Left renal pelvis (tissue), 4 donors: ENCODE measurements around the gene CHMP6. TPM values are rescaled to one million over a fixed set of nuclear protein-coding genes. Genes with fewer than 3 reads are reported as not detected.

Experiments used
- DNase-seq, 4 donors: peaks; one replicate each; pipeline ENCODE4 v3.0.0-alpha.2; 2013; ENCODE audit warnings: low read depth in 4 of 4, low spot score in 3 of 4
- polyA plus RNA-seq, 4 donors: library from polyadenylated mRNA; unstranded; fragments of 120-200 nt; gene quantifications; one replicate each; pipeline ENCODE4 v1.2.1, GENCODE V29; 2013; ENCODE audit not compliant: insufficient read length in 4 of 4

CHMP6 gene
- polyA plus RNA-seq, 4 donors: 26.5 to 29.1 (median 27.8) TPM

DNA sequence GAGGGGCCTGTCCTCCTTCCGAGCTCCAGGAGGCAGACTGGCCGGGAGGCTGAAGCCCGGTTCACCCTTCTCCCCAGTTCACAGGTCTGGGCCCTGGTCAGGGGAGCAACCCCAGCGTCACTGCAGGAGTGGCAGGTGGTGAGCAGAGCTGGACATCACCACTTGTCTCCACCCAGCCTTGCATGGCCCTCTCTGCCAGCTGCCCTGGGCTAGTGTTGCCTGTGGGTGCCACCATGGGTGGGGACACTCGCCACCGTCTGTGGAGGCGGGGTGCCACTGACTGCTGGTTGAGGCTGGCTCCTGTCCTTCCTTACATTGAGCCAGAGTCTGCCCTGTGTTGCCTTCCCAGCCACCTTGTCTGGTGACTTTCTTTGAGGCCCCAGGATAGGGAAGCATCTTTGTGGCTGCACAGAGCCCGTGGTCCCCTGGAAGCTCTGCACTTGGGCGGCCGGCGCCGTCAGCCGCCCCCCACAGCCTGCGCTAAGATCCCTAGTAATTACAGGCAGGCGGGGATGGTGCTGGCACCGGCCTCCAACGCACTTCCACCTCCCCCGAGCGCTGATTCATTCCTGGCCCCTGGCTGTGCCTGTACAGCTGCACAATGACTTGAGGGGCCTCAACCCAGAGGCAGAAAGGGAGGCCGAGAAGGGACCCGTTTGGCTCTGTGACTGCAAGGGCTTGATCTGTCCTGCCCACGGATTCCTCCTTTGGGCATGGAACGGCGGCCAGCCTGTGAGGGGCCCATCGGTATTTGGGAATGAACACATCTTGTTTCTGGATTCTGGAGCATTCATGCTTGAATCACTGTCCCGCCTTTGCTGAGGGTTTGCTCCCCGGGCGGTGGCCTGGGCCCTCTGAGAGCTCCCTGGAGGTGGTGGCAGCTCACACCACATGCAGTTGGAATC, 48.5 kb downstream of the CHMP6 start:
- no peak for DNase-seq

DNA sequence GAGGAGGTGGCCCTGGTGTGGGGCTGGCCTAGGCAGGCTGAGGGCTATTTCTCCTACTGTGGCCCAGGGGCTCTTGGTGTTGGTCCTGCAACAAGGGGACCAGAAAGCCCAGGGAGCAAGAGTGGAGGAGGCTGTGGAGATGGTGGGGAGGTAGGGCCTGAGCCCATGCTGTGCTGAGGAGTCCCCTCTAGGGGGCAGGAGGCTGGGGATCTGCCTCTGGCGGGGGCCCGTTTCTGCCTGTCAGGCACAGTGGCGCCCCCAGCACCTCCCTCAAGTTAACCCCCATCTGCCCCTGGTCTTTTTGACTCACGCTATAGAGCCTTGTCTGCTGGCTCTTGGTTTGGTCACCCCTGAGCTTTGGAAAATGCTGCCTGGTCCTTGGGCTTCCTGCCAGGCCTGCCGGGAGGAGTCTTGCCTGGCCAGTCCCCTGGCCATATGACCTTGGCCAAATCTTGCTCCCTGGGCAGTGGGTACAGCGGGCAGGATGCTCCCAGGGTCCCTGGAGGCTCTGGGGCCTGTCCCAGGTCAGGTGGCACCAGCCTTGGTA, 49.2 kb downstream of the CHMP6 start:
- no peak for DNase-seq

DNA sequence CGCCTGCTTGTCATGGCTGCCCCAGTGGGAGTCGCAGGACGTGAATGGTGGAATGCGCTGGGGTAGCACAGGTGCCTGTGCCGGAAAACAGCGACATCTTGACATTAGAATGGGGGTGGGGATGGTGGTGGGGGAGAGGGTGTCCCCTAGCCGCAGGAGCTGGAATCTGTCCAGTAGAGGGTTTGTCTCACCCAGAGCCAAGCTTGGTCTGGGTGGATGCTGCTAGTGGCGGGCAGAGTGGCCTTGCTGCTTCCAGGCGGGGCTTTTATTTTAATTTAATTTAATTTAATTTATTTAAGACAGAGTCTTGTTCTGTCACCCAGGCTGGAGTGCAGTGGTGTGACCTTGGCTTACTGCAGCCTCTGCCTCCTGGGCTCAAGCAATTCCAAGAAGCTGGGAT, 51.0 kb downstream of the CHMP6 start:
- no peak for DNase-seq

DNA sequence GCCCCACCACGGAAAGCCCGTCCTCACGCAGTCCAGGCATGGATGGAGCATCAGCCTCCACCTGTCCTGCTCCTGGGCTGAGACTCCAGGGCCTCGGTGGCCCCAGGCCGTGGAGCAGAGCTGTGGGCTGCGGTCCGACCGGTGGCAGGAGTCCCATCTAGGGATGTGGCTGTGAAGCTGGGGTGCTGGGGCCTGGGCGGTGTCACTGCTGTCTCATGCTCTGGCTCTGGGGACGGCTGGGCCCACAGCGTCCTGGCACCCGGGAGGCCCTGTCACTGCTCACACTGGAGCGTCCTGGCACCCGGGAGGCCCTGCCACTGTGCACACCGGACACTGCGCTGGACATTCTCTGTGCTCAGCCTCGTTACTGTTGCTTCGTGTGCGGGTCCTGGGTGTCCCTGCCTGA, 51.7 kb downstream of the CHMP6 start:
- no peak for DNase-seq

DNA sequence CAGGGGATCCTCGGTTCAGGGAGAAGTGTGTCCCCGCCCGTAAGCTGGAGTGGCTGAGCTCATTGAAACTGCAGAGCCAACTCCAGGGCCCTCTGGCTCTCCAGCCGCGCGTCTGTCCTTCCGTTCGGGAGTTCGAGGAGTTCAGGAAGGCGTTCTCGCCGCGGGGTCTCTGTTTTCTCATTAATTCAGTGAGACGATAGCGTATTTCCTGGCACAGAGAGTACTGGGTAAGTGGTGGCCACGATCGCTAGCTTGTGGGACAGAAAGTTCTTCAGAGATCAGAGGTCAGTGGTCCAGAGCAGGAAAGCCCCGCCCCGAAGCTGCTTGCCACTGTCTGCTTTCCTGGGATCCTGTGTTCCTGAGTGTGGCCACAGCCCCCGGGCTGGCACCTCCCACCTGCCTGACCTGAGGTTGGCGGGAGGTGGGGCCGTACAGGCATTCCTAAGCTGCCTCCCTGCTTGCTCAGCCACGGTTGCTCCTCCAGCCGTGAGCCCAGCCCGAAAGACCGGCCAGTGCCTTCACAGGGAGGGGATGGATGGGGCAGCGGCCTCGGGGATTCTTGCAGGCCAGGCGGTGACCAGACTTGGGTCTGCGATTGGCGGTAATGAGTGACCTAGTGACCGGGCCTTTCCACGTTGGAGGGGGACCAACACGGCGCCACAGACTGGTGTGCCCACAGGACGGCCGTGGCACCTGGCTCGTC, 52.2 kb downstream of the CHMP6 start:
- DNase-seq: no peak

DNA sequence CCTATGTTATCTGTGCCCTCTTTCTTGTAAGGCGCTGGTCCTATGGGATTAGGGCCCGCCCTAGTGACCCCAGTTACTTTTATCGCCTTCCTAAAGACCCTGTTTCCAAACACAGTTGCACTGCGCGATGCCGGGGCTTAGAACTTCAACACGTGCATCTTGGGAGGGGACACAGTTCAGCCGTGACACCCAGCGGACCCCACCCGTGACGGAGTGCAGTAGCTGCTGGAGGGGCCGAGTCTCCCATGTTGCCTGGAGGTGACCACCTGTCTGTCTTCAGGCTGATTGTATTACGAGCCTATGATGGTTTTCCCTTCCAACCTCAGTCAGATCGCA, 52.8 kb downstream of the CHMP6 start:
- no peak for DNase-seq

DNA sequence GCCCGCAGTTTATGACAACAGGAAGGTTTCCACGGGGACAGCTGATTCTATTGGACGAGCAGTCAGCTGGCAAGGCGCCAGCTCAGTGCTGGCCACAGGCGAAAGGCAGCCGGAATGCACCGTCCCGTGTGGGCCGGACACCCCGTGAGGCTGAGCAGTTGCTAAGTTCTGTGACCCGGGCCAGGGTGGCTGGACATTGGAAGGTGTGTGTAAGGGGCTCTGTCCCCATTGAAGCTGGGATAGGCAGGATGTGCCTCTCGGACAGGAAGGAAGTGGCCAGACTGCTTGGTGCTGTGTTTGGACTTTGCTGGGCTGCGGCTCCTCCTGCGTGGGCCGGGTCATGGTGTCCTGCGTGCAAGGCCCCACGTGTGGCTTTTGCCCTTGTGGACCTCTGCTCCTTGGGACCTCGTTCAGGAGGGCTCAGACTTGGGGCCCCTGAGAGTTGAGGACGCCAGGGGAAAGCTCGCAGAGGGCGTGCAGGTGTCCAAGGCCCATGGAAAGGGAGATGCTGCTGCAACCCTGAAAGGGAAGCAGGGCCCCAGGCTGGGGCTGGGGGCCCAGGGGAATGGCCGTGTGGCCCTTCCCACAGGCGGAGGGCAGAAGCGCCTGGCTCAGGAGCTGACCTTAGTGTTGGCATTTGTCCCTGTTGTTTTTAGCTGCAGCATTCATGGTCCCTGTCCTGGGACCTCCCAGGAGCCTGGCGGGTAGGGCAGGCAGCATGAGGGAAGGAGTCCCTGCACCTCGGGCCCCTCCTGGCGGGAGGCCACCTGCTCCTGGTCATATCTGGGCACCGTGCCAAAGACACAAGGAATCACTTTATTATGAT, 53.3 kb downstream of the CHMP6 start:
- peak in 3 of 4 donors; percentile 73 to 88 (median 82) for DNase-seq

DNA sequence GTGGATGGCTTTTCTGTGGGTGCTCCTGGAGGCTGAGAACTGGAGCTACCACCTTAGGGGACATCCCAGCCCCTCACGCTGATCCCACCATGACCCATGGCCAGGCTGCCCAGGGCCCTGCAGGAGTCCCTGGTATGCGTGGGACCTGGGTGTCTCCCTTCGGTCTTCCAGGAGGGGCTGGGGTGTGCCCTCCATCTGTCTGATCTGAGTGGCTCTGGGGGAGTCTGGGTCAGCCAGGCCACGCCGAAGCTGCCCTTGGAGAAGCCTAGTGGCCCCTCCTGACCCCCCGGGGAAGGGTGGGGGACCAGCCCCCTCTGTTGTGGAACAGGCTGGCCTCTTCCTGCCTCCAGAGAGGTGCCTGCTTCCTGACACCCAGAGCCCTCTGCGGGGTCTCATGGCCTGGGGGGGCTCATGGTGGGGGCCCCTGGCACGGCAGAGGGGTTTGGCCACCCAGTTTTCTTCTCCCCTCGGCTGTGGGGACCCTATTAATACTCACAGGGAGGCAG, 54.0 kb downstream of the CHMP6 start:
- no peak for DNase-seq

DNA sequence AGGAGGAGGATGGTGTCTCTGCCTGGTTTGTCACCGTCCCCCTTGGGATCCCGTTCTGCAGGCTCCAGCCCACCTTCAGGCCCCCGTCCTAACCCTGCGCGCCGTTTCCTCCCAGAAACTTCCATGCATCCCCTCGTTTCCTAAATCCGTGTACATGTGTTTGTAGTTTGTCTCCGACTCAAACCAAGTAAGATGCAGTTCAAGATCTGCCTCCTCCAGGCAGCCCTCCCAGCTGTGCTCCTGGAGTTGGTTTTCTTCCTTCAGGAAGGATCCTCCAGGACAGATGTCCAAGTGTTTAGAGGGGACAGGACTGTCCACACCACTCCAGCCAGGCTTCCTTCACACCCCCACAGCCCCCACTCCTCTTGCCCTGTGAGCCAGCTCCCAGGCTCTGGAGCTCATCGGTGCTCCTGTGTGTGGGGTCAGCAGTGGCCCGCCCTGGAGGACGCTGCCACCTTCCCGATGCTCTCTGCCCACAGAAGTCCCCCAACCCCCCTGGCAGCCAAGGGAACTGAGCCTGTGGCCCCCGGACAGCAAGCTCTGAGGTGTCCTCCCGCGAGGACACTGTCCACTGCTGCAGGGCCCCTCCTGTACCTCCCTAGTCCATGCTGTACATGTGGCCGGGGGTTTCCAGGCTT, 54.6 kb downstream of the CHMP6 start:
- no peak for DNase-seq

DNA sequence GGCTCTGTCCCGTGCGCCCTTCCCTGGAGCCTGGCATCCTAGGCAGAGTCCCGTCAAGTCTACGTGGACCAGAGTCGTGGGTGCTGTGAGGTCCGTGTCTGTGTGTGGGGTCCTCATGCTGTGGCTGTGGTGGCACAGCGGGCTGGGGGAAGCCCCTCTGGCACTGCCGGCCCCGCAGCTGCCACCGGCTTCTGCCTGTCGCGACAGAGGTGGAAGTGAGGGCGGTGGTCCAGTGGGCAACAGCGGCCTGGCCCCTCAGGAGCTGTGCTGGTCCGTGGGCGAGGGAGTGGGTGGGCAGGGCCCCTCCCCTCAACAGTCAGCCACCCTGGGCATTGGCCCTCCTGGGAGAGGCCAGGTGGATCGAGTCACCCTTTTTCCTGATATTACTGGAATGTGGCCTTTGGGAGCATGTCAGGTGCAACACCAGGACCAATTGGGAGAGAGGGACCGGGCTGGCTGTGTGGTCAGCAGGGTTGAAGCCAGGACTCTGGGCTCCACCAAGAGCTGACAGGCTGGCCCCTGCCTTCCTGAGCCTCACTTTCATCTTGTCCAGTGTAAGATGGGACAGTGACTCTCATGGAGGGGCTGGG, 55.2 kb downstream of the CHMP6 start:
- no peak for DNase-seq

DNA sequence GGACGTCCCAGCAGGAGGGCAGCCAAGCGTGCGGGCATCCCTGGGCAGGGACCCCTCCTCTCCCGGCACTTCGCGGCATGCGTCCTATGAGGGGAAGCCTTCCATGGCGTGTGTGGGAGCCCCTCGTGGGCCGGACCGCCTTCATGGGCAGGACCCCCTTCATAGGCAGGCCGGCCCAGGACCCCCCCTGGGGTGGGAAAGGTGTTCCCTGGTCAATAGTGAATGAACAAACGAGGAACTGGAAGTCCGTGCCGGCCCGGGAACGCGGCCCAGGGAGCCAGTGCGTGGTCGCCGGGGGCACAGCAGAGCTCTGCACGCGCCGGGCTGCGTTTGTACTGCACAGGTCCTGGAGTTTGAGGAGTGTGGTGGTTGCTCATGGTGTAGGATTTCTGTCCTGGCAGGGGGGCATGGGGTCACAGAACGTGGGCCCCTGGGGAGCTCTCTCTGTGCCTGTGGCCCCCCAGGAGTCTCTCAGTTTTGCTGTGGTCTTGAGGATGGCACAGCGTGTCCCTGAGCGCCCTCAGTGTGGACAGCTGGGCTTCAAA, 57.3 kb downstream of the CHMP6 start:
- DNase-seq: no peak

DNA sequence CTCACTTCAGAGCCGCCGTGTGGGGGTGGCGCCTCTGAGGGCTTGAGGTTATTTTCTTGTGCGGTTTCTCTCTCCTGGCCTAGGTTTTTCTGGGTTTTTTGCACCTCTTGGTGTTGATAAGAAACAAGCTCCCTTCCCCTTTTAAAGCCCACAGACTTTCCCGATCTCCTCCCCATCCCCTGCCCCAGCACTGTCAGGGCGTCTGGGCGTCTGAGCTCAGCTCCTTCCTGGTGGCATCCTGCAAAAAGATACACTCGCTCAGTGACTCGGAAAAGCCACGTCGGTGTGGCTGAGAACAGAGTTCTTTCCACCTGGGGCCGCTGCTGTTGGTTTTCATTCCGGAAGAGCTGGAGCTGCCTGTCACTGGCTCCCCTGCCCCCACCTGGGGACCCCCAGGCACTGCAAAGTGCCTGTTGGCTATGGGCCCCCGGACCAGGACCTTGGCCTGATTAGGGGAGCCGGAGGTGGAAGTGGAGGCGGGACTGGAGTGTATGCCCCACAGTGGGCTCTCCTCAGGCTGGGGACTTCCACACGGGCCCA, 57.8 kb downstream of the CHMP6 start:
- no peak for DNase-seq

Other genes starting within 250 kb of the CHMP6 start
- 10 to 100 TPM; 30.8 to 48.7 (median 37.2) TPM for gene BAIAP2, start 43.3 kb downstream of the CHMP6 start, polyA plus RNA-seq
- under 1 TPM in 3 of 4 donors, not detected in 1; 0.27 to 0.39 (median 0.38) TPM for gene PVALEF, start 173.7 kb downstream of the CHMP6 start, polyA plus RNA-seq
- gene AATK, start 174.4 kb downstream of the CHMP6 start, polyA plus RNA-seq: 1 to 10 TPM; 3.3 to 5.7 (median 4.6) TPM
- gene CEP131, start 231.1 kb downstream of the CHMP6 start, polyA plus RNA-seq: 10 to 100 TPM; 12.3 to 26.9 (median 15.0) TPM
- 10 to 100 TPM; 12.0 to 33.0 (median 14.7) TPM for gene TEPSIN, start 247.2 kb downstream of the CHMP6 start, polyA plus RNA-seq
- gene NDUFAF8, start 247.5 kb downstream of the CHMP6 start, polyA plus RNA-seq: 10 to 100 TPM; 36.7 to 67.0 (median 46.7) TPM